Hepatocyte (in vitro differentiated cells): Measurements from ENCODE around the gene FILIP1L. TPM values are rescaled to one million over a fixed set of nuclear protein-coding genes. Genes with fewer than 3 reads are reported as not detected.

ENCODE experiments used
- DNase-seq: peaks from one replicate; pipeline ENCODE4 v3.0.0-alpha.2; 2016; ENCODE audit warnings: low spot score
- H2AFZ ChIP-seq: fragments of 200-600 bp; sonication (generic); 2 replicates; pipeline ENCODE4 v1.6.0; 2016; ENCODE audit warnings: antibody characterized with exemption, mild to moderate bottlenecking
- H3K27ac ChIP-seq: fragments of 200-600 bp; sonication (generic); 2 replicates; pipeline ENCODE4 v1.5.1; 2016; ENCODE audit warnings: mild to moderate bottlenecking
- H3K27me3 ChIP-seq: fragments of 200-600 bp; sonication (generic); 2 replicates; pipeline ENCODE4 v1.6.1; 2016
- H3K36me3 ChIP-seq: fragments of 200-600 bp; sonication (generic); replicated peaks from 2 replicates; pipeline ENCODE4 v1.5.1; 2016; ENCODE audit warnings: low read depth; ENCODE audit not compliant: insufficient read depth
- H3K4me1 ChIP-seq: fragments of 200-600 bp; sonication (generic); 2 replicates; pipeline ENCODE4 v1.5.1; 2016; ENCODE audit warnings: mild to moderate bottlenecking, moderate library complexity; ENCODE audit not compliant: insufficient read depth
- H3K4me2 ChIP-seq: fragments of 200-600 bp; sonication (generic); 2 replicates; pipeline ENCODE4 v1.6.0; 2016
- H3K4me3 ChIP-seq: fragments of 200-600 bp; sonication (generic); 2 replicates; pipeline ENCODE4 v1.5.1; 2016; ENCODE audit warnings: mild to moderate bottlenecking
- H3K79me2 ChIP-seq: fragments of 200-600 bp; sonication (generic); 2 replicates; pipeline ENCODE4 v1.6.0; 2017; ENCODE audit warnings: mild to moderate bottlenecking
- H3K9me2 ChIP-seq: fragments of 200-600 bp; sonication (generic); replicated peaks from 2 replicates; pipeline ENCODE4 v1.6.0; 2017; ENCODE audit warnings: mild to moderate bottlenecking; ENCODE audit not compliant: insufficient read depth
- H3K9me3 ChIP-seq: fragments of 200-600 bp; sonication (generic); 2 replicates; pipeline ENCODE4 v1.5.1; 2016; ENCODE audit warnings: low read depth, mild to moderate bottlenecking
- H4K20me1 ChIP-seq: fragments of 200-600 bp; sonication (generic); 2 replicates; pipeline ENCODE4 v1.6.0; 2016; ENCODE audit warnings: mild to moderate bottlenecking; ENCODE audit not compliant: insufficient read depth, poor library complexity, severe bottlenecking
- CTCF ChIP-seq: fragments of 200-600 bp; sonication (generic); IDR thresholded peaks from 2 replicates; pipeline ENCODE4 v1.5.1; 2016; ENCODE audit warnings: antibody characterized with exemption, mild to moderate bottlenecking; ENCODE audit not compliant: poor library complexity
- EZH2 ChIP-seq: fragments of 200-600 bp; sonication (generic); IDR thresholded peaks from 2 replicates; pipeline ENCODE4 v1.6.1; 2016; ENCODE audit warnings: antibody characterized with exemption, mild to moderate bottlenecking, borderline replicate concordance
- EZH2phosphoT487 ChIP-seq: fragments of 200-600 bp; sonication (generic); IDR thresholded peaks from one replicate; pipeline ENCODE4 v1.6.1; 2018; ENCODE audit warnings: antibody characterized with exemption, mild to moderate bottlenecking, low read depth, moderate library complexity; ENCODE audit not compliant: unreplicated experiment, severe bottlenecking
- WGBS: methylation state at CpG from one replicate; pipeline ENCODE4 v1.1.6; 2016; ENCODE audit warnings: low lambda C conversion rate; ENCODE audit errors: missing lambda C conversion rate; 5-methylcytosine and 5-hydroxymethylcytosine counted together
- polyA plus RNA-seq: library from polyadenylated mRNA; unstranded; fragments of >200 nt; fragmentation: Nextera tagmentation; extraction: Ambion mirVana; gene quantifications from 2 replicates; pipeline ENCODE4 v1.2.1, GENCODE V29; 2016
- total RNA-seq: library from RNA; depleted of rRNA; stranded (reverse); fragments of >200 nt; gene quantifications from 2 replicates; pipeline ENCODE4 v1.2.3, GENCODE V29; 2014

FILIP1L gene
- total and polyA plus RNA-seq, 2 experiments from 2014 or later: 48.2 to 49.4 TPM

DNA sequence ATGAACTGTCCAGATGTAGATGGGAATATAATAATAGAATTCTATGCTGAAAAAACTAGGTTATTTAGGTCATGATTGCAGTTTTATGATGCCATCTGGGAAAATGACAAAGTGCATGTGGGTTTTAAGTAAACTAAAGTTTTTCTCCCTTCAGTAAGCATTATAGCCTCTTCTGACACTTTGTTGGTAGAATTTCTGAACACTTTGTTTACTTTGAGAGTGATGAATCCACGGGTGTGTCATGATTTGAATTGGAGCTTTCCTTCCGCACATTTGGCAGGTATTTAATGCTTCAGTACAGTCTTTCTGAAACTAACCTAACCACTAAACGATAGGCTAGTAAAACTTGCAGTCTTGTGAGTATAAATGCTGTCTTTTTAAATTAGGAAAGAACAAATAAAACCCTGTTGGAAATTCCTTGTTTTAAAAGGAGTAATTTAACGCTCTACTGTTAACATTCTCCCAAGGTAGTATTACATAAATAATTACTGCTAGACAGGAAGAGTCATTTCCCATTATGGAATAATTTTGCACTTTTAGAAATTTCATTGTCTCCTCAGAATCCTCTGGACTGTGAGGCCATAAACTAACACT is 7.0 kb downstream of the FILIP1L start:
- peak overlapping the region; percentile 16 for H3K4me2 ChIP-seq
- H2AFZ ChIP-seq: no peak overlapping the region
- H3K9me3 ChIP-seq: no peaks in the 10 kb centered on the region
- no peak for TF ChIP-seq CTCF
- TF ChIP-seq EZH2phosphoT487: no peak
- TF ChIP-seq EZH2: no peak
- no peaks in the 10 kb centered on the region for H4K20me1 ChIP-seq
- no peaks in the 10 kb centered on the region for H3K27me3 ChIP-seq
- WGBS: 27% methylated on average over 4 of the region's 4 CpGs
- H3K4me1 ChIP-seq: peaks cover 58% of the 10 kb centered on the region
- no peaks in the 10 kb centered on the region for H3K9me2 ChIP-seq
- H3K27ac ChIP-seq: peak overlapping the region; percentile 32
- H3K36me3 ChIP-seq: no peaks in the 10 kb centered on the region
- no peak overlapping the region for H3K4me3 ChIP-seq
- no peaks in the 10 kb centered on the region for H3K79me2 ChIP-seq
- no peak for DNase-seq

- H3K36me3 ChIP-seq: no peaks in the 10 kb centered on the region
- no peaks in the 10 kb centered on the region for H4K20me1 ChIP-seq
- no peaks in the 10 kb centered on the region for H3K9me3 ChIP-seq
- no peaks in the 10 kb centered on the region for H3K27me3 ChIP-seq
- peak overlapping the region; percentile 16 for H3K4me2 ChIP-seq
- H3K4me3 ChIP-seq: no peak overlapping the region
- peaks cover 58% of the 10 kb centered on the region for H3K4me1 ChIP-seq
- peak overlapping the region; percentile 32 for H3K27ac ChIP-seq
- TF ChIP-seq CTCF (no peak), EZH2 (no peak), EZH2phosphoT487 (no peak)
- no peaks in the 10 kb centered on the region for H3K79me2 ChIP-seq
- no peak for DNase-seq
- no peak overlapping the region for H2AFZ ChIP-seq
- H3K9me2 ChIP-seq: no peaks in the 10 kb centered on the region
These were observed 7.7 kb downstream of the FILIP1L start for GRCh38 chr3:100106531-100107141.

DNA sequence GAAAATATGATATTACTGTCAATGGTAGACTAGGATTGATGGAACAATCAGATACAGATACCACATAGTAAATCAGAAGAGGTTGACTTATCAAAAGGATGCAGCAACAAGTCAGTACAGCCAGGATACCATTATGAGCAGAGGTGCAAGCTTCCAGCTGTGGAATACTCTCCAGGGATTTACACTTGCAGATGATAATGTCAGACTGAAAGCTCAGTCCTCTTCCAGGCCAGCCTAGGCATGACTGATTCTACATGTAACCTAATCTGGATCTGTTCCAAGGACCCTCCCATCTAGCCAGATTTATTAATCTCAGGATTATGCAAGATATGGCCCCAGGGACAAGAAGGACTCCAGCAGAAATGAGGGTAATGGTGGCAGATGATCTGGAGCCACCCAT is 8.2 kb downstream of the FILIP1L start:
- H3K27ac ChIP-seq: peak overlapping the region; percentile 47
- H3K27me3 ChIP-seq: no peaks in the 10 kb centered on the region
- no peak overlapping the region for H3K4me2 ChIP-seq
- TF ChIP-seq CTCF (no peak), EZH2 (no peak), EZH2phosphoT487 (no peak)
- no peaks in the 10 kb centered on the region for H3K79me2 ChIP-seq
- H3K4me1 ChIP-seq: peaks cover 58% of the 10 kb centered on the region
- H3K36me3 ChIP-seq: no peaks in the 10 kb centered on the region
- no peak overlapping the region for H3K4me3 ChIP-seq
- no peaks in the 10 kb centered on the region for H4K20me1 ChIP-seq
- no peak for DNase-seq
- no peaks in the 10 kb centered on the region for H3K9me3 ChIP-seq
- H3K9me2 ChIP-seq: no peaks in the 10 kb centered on the region
- H2AFZ ChIP-seq: no peak overlapping the region

- TF ChIP-seq EZH2phosphoT487: no peak
- no peak for TF ChIP-seq EZH2
- no peak for TF ChIP-seq CTCF
- Histone ChIP-seq H3K4me3 (no peak overlapping the region), H3K36me3 (no peaks in the 10 kb centered on the region), H3K4me1 (peaks cover 58% of the 10 kb centered on the region), H3K27ac (peak overlapping the region; percentile 47), H3K9me3 (no peaks in the 10 kb centered on the region), H2AFZ (no peak overlapping the region), H3K27me3 (no peaks in the 10 kb centered on the region), H4K20me1 (no peaks in the 10 kb centered on the region), H3K9me2 (no peaks in the 10 kb centered on the region), H3K79me2 (no peaks in the 10 kb centered on the region), H3K4me2 (peak overlapping the region; percentile 29)
- DNase-seq: no peak
- WGBS: 52% methylated on average over 1 of the region's 1 CpG
These were observed 8.8 kb downstream of the FILIP1L start for GRCh38 chr3:100105501-100105900.
